Mesendoderm (in vitro differentiated cells): ENCODE results near the gene CLEC1B.
"Not testable (repeated sequence)": the region's sequence is repeated elsewhere in the genome, so short reads cannot be mapped to it uniquely, and the experiment has no call there.

Experiments used
- DNase-seq: peaks from one replicate; pipeline ENCODE4 v3.0.0; 2013
- H2AK5ac ChIP-seq: 2 replicates; pipeline ENCODE4 v1.6.1; 2013; ENCODE audit warnings: low read length, inconsistent platforms
- H2BK120ac ChIP-seq: 2 replicates; pipeline ENCODE4 v1.6.1; 2013; ENCODE audit warnings: low read depth, mild to moderate bottlenecking, low read length, moderate library complexity, mixed read lengths
- H2BK15ac ChIP-seq: replicated peaks from 2 replicates; pipeline ENCODE4 v1.6.1; 2013; ENCODE audit warnings: low read depth, mild to moderate bottlenecking, moderate library complexity
- H2BK5ac ChIP-seq: 2 replicates; pipeline ENCODE4 v1.6.1; 2013; ENCODE audit warnings: low read length, inconsistent platforms
- H3K18ac ChIP-seq: 2 replicates; pipeline ENCODE4 v1.6.1; 2013; ENCODE audit warnings: mild to moderate bottlenecking, low read length, mixed read lengths
- H3K23ac ChIP-seq: one replicate; pipeline ENCODE4 v1.6.1; 2013; ENCODE audit warnings: low read length
- H3K27ac ChIP-seq: 2 replicates; pipeline ENCODE4 v1.5.1; 2013; ENCODE audit warnings: low read depth, mild to moderate bottlenecking, inconsistent platforms, low read length, moderate library complexity
- H3K27me3 ChIP-seq: 2 replicates; pipeline ENCODE4 v1.6.1; 2013; ENCODE audit warnings: low read length, control low read depth, mild to moderate bottlenecking, inconsistent platforms; ENCODE audit not compliant: insufficient read depth, poor library complexity
- H3K36me3 ChIP-seq: 2 replicates; pipeline ENCODE4 v1.6.1; 2013; ENCODE audit warnings: low read length, inconsistent platforms; ENCODE audit not compliant: control insufficient read depth, insufficient read depth
- H3K4ac ChIP-seq: one replicate; pipeline ENCODE4 v1.6.1; 2013; ENCODE audit warnings: low read depth, mild to moderate bottlenecking, low read length, moderate library complexity
- H3K4me1 ChIP-seq: 2 replicates; pipeline ENCODE4 v1.6.1; 2013; ENCODE audit warnings: low read depth, low read length, inconsistent platforms; ENCODE audit not compliant: control insufficient read depth
- H3K4me2 ChIP-seq: 2 replicates; pipeline ENCODE4 v1.6.1; 2013; ENCODE audit warnings: low read length
- H3K4me3 ChIP-seq: 2 replicates; pipeline ENCODE4 v1.5.1; 2013; ENCODE audit warnings: mild to moderate bottlenecking, low read length
- H3K56ac ChIP-seq: one replicate; pipeline ENCODE4 v1.6.1; 2013; ENCODE audit warnings: low read length
- H3K79me1 ChIP-seq: 2 replicates; pipeline ENCODE4 v1.6.1; 2013; ENCODE audit warnings: low read length, inconsistent platforms
- H3K79me2 ChIP-seq: 2 replicates; pipeline ENCODE4 v1.6.1; 2013; ENCODE audit warnings: mild to moderate bottlenecking, low read length; ENCODE audit not compliant: control insufficient read depth, insufficient read depth
- H3K9ac ChIP-seq: 2 replicates; pipeline ENCODE4 v1.6.1; 2013; ENCODE audit warnings: low read length, inconsistent platforms
- H4K5ac ChIP-seq: one replicate; pipeline ENCODE4 v1.6.1; 2013; ENCODE audit warnings: low read length
- H4K8ac ChIP-seq: one replicate; pipeline ENCODE4 v1.6.1; 2013; ENCODE audit warnings: low read depth, mild to moderate bottlenecking, control low read depth, low read length, moderate library complexity
- WGBS: extraction: QIAGEN DNeasy Blood & Tissue Kit; methylation state at CpG from one replicate; pipeline ENCODE4 v1.1.7; 2013; ENCODE audit warnings: low lambda C conversion rate, missing lambda C conversion rate; ENCODE audit not compliant: insufficient coverage; ENCODE audit errors: extremely low coverage; 5-methylcytosine and 5-hydroxymethylcytosine counted together

Gene CLEC1B

DNA sequence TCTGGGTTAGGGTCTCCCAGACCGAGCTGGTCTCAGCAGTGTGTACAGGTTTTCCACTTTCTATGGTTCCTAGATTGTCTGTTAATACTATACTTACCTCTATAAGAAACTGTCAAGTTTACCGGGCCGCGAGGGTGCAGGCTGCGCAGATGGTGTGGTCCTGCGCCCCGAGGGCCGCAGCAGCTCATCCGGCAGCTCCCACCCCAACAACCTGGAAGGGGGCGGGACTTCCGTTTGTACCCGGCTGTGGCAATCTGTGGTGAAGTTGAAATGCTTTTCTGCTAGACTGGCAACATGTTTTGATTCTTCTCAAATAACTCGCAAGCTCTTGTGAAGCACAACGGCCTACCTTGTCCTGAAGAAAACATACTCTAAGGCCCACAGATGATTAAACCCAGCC, 31.5 kb upstream of the CLEC1B start, which contains the start of gene CLEC9A:
Gene CLEC9A (plus strand): TSS at position 237 of the 400 bp plus-strand sequence. CDS start 22,006 bp downstream, outside the sequence.
- no peak within 1 kb of the TSS for H4K5ac ChIP-seq
- no peak within 1 kb of the TSS for H3K4me2 ChIP-seq
- no peak within 1 kb of the TSS for H2AK5ac ChIP-seq
- H3K4ac ChIP-seq: no peak within 1 kb of the TSS
- no peak within 1 kb of the TSS for H3K4me3 ChIP-seq
- H3K18ac ChIP-seq: no peak within 1 kb of the TSS
- H3K79me1 ChIP-seq: no peaks in the 10 kb centered on the region
- H3K79me2 ChIP-seq: no peaks in the 10 kb centered on the region
- H3K27me3 ChIP-seq: no peaks in the 10 kb centered on the region
- no CpG with 5 or more reads among the region's 14 CpGs for WGBS
- H3K4me1 ChIP-seq: no peaks in the 10 kb centered on the region
- no peak within 1 kb of the TSS for H2BK5ac ChIP-seq
- no peak for DNase-seq
- H2BK15ac ChIP-seq: no peak within 1 kb of the TSS
- no peaks in the 10 kb centered on the region for H3K36me3 ChIP-seq
- H3K9ac ChIP-seq: no peak within 1 kb of the TSS
- no peak within 1 kb of the TSS for H3K56ac ChIP-seq
- H3K23ac ChIP-seq: no peak within 1 kb of the TSS
- no peak within 1 kb of the TSS for H4K8ac ChIP-seq
- no peak within 1 kb of the TSS for H2BK120ac ChIP-seq
- no peak within 1 kb of the TSS for H3K27ac ChIP-seq

GRCh38 chr12:10027721-10028120, 28.8 kb upstream of the CLEC1B start:
- DNase-seq: no peak
- H3K27me3 ChIP-seq: no peaks in the 10 kb centered on the region
- H3K9ac ChIP-seq: no peak overlapping the region
- no peak overlapping the region for H4K5ac ChIP-seq
- H2BK5ac ChIP-seq: no peak overlapping the region
- H3K79me1 ChIP-seq: no peaks in the 10 kb centered on the region
- H3K4me2 ChIP-seq: no peak overlapping the region
- no peak overlapping the region for H3K4me3 ChIP-seq
- H3K18ac ChIP-seq: no peak overlapping the region
- H3K23ac ChIP-seq: no peak overlapping the region
- WGBS: no CpG with 5 or more reads among the region's 4 CpGs
- H3K4ac ChIP-seq: no peak overlapping the region
- H4K8ac ChIP-seq: no peak overlapping the region
- H3K56ac ChIP-seq: no peak overlapping the region
- no peaks in the 10 kb centered on the region for H3K79me2 ChIP-seq
- no peak overlapping the region for H3K27ac ChIP-seq
- no peaks in the 10 kb centered on the region for H3K36me3 ChIP-seq
- no peak overlapping the region for H2AK5ac ChIP-seq
- no peaks in the 10 kb centered on the region for H3K4me1 ChIP-seq
- no peak overlapping the region for H2BK120ac ChIP-seq
- no peak overlapping the region for H2BK15ac ChIP-seq

GRCh38 chr12:10027311-10027710, 28.4 kb upstream of the CLEC1B start:
- no peaks in the 10 kb centered on the region for H3K79me2 ChIP-seq
- no peak overlapping the region for H4K5ac ChIP-seq
- no peak overlapping the region for H3K4me3 ChIP-seq
- no peak overlapping the region for H3K23ac ChIP-seq
- no peak for DNase-seq
- H2BK5ac ChIP-seq: no peak overlapping the region
- no peak overlapping the region for H2AK5ac ChIP-seq
- no peak overlapping the region for H3K4me2 ChIP-seq
- H3K27ac ChIP-seq: no peak overlapping the region
- H3K4me1 ChIP-seq: no peaks in the 10 kb centered on the region
- no CpG with 5 or more reads among the region's 3 CpGs for WGBS
- no peak overlapping the region for H2BK15ac ChIP-seq
- no peak overlapping the region for H4K8ac ChIP-seq
- H3K18ac ChIP-seq: no peak overlapping the region
- H3K9ac ChIP-seq: no peak overlapping the region
- H3K79me1 ChIP-seq: no peaks in the 10 kb centered on the region
- no peak overlapping the region for H2BK120ac ChIP-seq
- H3K36me3 ChIP-seq: no peaks in the 10 kb centered on the region
- no peak overlapping the region for H3K4ac ChIP-seq
- no peaks in the 10 kb centered on the region for H3K27me3 ChIP-seq
- no peak overlapping the region for H3K56ac ChIP-seq

DNA sequence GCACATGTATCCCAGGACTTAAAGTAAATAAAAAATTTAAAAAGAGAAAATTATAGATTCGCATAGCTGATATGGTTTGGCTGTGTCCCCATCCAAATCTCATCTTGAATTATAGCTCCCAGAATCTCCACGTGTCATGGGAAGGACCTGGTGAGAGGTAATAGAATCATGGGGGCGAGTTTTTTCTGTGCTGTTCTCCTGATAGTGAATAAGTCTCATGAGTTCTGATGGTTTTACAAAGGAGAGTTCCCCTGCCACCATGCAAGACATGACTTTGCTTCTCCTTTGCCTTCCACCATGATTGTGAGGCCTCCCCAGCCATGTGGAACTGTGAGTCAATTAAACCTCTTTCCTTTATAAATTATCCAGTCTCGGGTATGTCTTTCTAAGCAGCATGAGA, 27.7 kb upstream of the CLEC1B start:
- H3K27ac ChIP-seq, H2BK120ac ChIP-seq, H3K79me2 ChIP-seq, H3K4me2 ChIP-seq, H3K27me3 ChIP-seq, H3K23ac ChIP-seq, H2BK15ac ChIP-seq, H3K36me3 ChIP-seq, H2BK5ac ChIP-seq, H3K4ac ChIP-seq, H3K18ac ChIP-seq, DNase-seq, H3K9ac ChIP-seq, H3K56ac ChIP-seq, H4K8ac ChIP-seq, H3K4me1 ChIP-seq, H4K5ac ChIP-seq, H3K79me1 ChIP-seq, H3K4me3 ChIP-seq, H2AK5ac ChIP-seq: not testable (repeated sequence)
- WGBS: no CpG with 5 or more reads among the region's 4 CpGs

- Histone ChIP-seq H3K18ac (no peak overlapping the region), H2BK15ac (no peak overlapping the region), H3K79me1 (no peaks in the 10 kb centered on the region), H3K4ac (no peak overlapping the region), H2BK5ac (no peak overlapping the region), H2BK120ac (no peak overlapping the region), H2AK5ac (no peak overlapping the region), H3K4me3 (no peak overlapping the region), H3K23ac (no peak overlapping the region), H3K9ac (no peak overlapping the region), H3K56ac (no peak overlapping the region), H3K36me3 (no peaks in the 10 kb centered on the region), H3K4me1 (no peaks in the 10 kb centered on the region), H3K27ac (no peak overlapping the region), H3K27me3 (no peaks in the 10 kb centered on the region), H3K79me2 (no peaks in the 10 kb centered on the region), H3K4me2 (no peak overlapping the region), H4K8ac (no peak overlapping the region), H4K5ac (no peak overlapping the region)
- DNase-seq: no peak
- no CpG with 5 or more reads among the region's 3 CpGs for WGBS
These were observed 26.3 kb upstream of the CLEC1B start for GRCh38 chr12:10025236-10025635.

GRCh38 chr12:10021342-10021741, 22.4 kb upstream of the CLEC1B start:
- Histone ChIP-seq H3K4me1 (no peaks in the 10 kb centered on the region), H3K27ac (no peak overlapping the region), H2AK5ac (no peak overlapping the region), H2BK120ac (no peak overlapping the region), H3K27me3 (no peaks in the 10 kb centered on the region), H2BK15ac (no peak overlapping the region), H3K36me3 (no peaks in the 10 kb centered on the region), H3K4me2 (no peak overlapping the region), H2BK5ac (no peak overlapping the region), H3K18ac (no peak overlapping the region), H3K56ac (no peak overlapping the region), H4K5ac (no peak overlapping the region), H3K79me1 (no peaks in the 10 kb centered on the region), H3K4me3 (no peak overlapping the region), H3K4ac (no peak overlapping the region), H3K23ac (no peak overlapping the region), H3K9ac (no peak overlapping the region), H4K8ac (no peak overlapping the region), H3K79me2 (no peaks in the 10 kb centered on the region)
- no peak for DNase-seq
- no CpG with 5 or more reads among the region's 3 CpGs for WGBS
